Measurements from ENCODE around the gene RASL10A.
A peak's percentile ranks its signal among the peaks of the same experiment; 100 is the strongest.

Gene RASL10A

DNA sequence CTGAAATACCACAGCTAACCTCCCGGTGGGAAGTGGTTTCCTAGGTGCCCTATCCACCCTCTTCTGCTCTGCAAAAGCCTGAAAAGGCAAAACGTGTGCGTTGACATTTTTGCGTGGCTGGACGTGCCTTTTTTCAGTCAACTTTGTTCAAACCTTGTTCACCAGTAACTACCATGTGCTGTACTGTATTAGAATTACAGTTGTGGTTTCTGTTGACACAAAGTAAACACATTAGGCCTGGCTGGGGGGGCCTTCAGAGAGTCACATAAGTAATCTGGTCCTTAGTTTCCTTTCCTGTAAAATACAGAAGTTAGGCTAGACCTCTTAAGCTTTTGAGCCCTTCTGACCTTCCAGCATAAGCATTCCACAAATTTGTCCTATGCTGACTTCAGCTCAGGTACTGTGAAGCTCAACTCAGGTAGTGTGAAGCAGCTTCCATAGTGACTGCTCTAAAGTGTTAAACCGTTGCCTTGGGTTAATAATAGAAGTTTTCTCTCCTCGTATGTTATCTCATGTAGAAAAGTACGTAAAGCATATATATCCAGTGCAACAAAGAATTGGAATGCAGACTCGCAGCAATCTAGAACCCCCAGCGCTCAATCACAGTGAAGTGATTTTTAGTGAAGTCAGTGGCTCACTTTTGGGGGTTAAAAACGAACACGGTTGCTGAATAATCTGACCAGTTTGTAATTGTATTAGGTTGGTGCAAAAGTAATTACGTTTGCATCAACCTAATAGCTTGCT, 45.6 kb downstream of the RASL10A start:
- no peak for DNase-seq (ENCODE audit: low read depth in 2 of 2)

DNA sequence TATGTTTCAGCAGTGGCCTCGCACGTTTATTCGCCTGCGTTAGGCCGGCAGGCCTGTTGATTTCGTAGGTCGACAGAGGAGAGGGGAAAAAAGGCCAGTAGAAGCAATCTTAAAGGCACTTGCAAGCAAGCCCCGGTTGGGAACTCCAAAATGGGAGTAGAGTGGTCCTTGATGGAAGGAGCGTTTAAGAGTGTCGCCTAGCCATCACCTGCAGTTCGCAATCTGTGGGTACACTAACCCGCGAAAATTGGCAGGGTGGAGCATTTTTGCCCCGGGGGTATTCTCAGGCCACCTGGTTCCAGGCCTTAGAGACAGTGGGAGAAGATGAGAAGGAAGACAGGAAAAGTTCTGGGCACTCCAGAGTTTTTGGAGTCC, 46.3 kb downstream of the RASL10A start:
- no peak for DNase-seq (ENCODE audit: low read depth in 2 of 2)

DNA sequence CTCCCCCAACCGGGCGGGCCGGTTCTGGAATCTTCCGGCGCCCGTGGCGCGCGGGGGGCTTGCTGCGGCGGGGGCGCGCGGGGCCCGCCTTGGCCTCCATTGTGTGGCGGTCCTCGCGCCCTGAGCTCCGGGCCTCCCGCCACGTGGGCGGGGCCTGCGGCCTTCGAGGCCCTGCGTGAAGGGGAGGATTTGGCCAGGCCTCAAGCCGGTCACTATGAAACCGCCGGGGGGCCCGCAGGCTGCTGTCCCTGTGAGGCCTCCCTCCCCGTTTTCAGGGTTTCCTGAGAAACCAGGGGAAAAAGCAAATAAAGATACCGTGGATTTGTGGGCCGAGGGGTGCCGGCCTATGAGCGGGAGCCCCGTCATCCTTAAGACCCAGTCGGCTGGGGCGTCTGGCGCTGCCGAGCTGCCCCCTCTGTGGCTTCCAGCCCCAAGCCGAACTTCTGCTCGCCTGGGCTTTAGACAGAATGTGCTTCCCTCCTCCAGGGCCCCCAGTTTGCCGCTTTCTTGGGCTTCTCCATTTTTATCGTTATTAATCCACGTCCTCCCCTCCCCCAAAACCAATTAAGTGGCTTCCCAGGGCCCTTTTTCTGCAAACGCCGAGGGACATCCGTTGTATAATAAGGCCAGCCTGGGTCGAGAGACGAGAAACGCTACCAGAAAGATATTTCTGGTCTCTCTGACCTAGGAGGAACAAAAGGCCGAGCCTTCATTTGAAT, 46.8 kb downstream of the RASL10A start:
- peak; percentile 18 to 27 for DNase-seq (ENCODE audit: low read depth in 2 of 2)

DNA sequence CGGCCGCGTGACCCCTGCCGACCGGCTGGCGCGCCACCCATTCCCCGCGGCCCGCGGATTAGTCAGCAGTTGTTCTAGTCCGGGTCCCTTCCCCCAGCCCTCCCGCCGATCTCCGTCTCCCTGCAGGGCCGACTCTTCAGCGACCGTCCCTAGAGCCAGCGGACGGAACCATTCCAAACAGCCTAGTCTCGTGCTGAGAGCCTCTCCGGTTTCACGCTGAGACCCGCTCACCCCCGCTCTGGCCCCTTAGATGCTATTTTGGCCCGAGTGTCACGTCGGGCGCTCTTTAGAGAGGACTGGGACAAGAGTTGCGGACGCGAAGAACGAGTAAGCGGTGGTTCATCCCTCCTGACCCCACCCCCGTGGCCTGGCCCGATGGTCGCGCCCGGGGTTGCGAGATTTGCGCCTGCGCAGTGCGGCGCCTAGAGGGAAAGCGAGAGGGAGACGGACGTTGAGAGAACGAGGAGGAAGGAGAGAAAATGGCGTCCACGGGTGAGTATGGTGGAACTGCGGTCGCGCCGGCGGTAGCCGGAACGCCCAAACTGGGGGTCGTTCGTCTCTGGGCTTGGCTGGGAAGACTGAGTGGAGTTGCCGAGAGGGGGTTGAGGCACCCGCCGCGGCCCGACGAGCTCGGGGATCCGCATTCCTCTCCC, 47.5 kb downstream of the RASL10A start, which contains the start of the genes EWSR1 and RHBDD3:
Gene EWSR1, plus strand, starts transcription at position 411 of the 653 bp plus-strand sequence. Its CDS starts 69 bp downstream, at position 480.
Gene RHBDD3, minus strand, starts transcription at position 124 of the 653 bp plus-strand sequence. CDS start 2,355 bp downstream, outside the sequence.
- DNase-seq (ENCODE audit: low read depth in 2 of 2), result peak; percentile 95 to 97

DNA sequence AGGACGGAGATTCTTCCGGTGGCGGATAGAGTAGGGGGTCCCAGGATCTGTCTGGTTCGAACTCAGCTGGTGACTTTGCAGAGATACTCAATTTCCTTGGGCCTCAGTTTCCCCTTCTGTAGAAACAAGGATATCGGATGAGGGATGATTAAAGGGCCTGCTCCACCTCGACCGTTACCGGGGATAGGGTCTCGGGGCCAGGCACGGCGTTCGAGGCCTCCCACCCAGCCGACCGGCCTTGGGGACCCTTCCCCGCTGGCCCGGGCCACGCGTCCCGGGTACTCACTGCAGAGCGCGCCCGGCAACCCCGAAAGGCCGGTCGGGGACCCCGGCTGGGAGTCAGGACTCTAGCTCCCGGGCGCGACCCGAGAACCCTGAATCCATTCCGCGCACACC, 48.0 kb downstream of the RASL10A start:
- no peak for DNase-seq (ENCODE audit: low read depth in 2 of 2)

DNA sequence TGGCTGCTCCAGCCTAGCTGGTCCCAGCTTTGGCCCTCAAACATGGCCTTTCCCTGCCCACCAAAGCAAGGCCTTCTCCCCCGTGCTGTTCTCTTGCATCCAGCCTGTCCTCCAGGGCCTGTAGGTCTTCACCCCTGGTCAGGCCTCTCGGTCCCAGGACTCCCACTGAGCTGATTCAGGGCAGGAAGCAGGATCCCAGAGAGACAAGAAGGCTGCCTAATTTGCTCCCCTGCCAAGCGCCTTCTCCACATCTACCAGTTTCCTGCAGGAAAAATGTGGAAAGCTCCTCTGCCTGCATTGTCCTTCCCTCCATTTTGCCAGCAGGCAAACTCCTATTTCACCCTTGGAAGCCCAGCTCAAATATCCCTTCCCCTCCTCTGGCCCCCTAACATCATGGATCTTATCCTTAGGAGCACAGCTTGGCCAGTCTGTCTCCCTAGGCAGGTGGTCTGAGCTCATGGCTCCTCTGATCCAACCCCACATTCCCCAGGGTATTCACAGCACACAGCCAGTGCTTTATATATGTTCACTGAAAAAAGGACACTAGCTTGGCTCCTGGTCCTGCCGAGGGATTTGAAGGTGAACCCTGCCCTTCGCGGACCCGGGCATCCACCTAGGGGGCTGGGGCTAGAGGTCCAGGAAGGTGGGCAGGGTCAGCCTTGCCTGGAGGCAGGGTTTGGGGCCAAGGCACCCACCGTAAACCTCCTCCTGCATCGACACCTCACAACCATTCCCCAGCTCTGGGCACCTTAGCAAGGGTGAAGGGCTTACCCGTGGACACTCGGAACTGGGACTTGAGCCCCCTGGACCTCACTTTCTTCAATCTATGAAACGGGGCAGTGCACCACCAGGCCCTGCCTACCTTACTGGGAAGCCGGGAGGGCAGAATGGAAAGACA, 48.7 kb downstream of the RASL10A start:
- DNase-seq (ENCODE audit: low read depth in 2 of 2), result no peak

DNA sequence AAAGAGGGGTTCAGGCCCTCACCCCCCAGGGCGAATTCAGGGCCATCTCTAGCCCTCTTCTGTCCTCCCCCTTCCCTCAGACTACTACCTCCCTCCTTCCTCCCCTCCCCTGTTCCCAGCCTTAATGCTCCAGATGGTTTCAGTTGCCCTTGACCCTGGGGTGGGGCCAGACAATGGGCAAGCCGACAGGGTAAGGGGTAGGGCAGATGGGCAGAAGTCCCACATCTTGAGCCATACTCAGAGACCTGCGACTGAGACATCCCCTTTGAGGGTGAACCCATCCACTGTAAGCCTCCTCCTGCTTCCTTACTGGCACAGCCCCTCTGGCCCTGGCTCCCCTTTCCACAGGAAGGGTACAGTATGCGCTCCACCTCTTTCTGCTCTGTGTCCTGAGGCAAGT, 49.6 kb downstream of the RASL10A start:
- DNase-seq (ENCODE audit: low read depth in 2 of 2), result no peak

DNA sequence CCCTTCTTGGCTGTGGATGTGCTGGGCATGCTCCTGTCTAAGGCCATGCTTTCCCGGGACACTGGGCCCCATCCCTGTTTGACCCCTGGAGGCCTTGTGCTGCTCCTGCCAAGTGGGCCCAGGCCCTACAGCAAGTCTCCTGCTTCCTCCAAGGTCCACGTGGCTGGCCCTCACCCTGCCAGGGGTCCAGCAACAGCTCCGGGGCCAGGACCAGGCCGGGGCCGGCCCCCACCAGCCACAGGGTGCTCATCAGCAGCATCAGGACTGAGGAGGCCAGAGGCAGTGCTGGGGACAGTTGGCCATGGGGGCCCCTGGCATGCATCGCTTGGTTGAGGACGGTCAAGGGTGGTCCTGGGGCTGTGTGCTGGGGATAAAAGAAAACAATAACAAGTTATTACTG, 50.2 kb downstream of the RASL10A start:
- DNase-seq (ENCODE audit: low read depth in 2 of 2), result no peak

DNA sequence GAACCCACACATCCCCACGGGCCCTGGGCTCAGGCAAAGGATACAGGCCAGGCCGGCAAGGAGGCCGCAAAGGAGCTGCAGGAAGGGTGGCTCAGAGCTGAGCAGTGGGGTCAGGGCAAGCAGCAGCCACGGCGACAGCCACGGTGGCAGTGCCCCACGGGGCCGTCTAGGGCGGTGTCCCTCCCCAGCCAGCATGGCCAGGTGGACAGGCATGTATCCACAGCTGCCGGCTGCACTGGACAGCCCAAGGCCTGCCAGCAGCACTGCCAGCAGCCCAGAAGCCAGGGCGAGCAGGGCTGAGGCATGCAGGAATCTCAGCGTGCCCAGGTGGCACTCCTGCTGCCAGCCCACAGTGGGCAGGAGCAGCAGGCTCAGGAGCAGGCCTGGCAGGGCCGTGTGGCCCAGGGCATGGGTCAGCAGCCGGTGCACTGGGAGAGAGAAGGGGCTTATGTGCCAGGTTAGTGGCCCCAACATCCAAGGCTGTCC, 51.7 kb downstream of the RASL10A start:
- no peak for DNase-seq (ENCODE audit: low read depth in 2 of 2)
